T-helper 1 cell treated with Interleukin-12 subunit alpha and Interleukin-12 subunit beta and Interleukin-4 antibody, amounts not matched to agents 30 μg/mL and 1 μg/mL, for 36 hours (primary cell): Measurements from ENCODE around the gene GAB3.
A peak's percentile ranks its signal among the peaks of the same experiment; 100 is the strongest.

Experiments
- H3K27ac Mint-ChIP-seq: one replicate; pipeline ENCODE4 v1.8.0; 2021; ENCODE audit warnings: mild to moderate bottlenecking, mixed read lengths
- H3K27me3 Mint-ChIP-seq: one replicate; pipeline ENCODE4 v1.8.0; 2021; ENCODE audit warnings: low read depth, mixed read lengths
- H3K36me3 Mint-ChIP-seq: one replicate; pipeline ENCODE4 v1.8.0; 2021; ENCODE audit warnings: low read depth, mixed read lengths
- H3K4me1 Mint-ChIP-seq: one replicate; pipeline ENCODE4 v1.8.0; 2021; ENCODE audit warnings: low read depth, mixed read lengths
- H3K4me3 Mint-ChIP-seq: one replicate; pipeline ENCODE4 v1.8.0; 2021; ENCODE audit warnings: mild to moderate bottlenecking, moderate library complexity, mixed read lengths
- H3K9me3 Mint-ChIP-seq: one replicate; pipeline ENCODE4 v1.8.0; 2021; ENCODE audit warnings: mixed read lengths

The GAB3 gene

GRCh38 chrX:154750301-154751202 is at the start of gene GAB3:
TSS of gene GAB3 (minus strand) at chrX:154751077. CDS start at chrX:154751025, 52 bp downstream.
- Mint-ChIP-seq H3K27ac (peak within 1 kb of the TSS; percentile 80), H3K4me1 (peaks cover 17% of the 10 kb centered on the region), H3K4me3 (peak within 1 kb of the TSS; percentile 83), H3K9me3 (no peaks in the 10 kb centered on the region), H3K27me3 (peaks cover 13% of the 10 kb centered on the region), H3K36me3 (peaks cover 5% of the 10 kb centered on the region)

GRCh38 chrX:154799556-154800348 is 48.9 kb upstream of the GAB3 start:
- peak overlapping the region; percentile 98 for H3K27ac Mint-ChIP-seq
- H3K4me1 Mint-ChIP-seq: peaks cover 68% of the 10 kb centered on the region
- no peaks in the 10 kb centered on the region for H3K27me3 Mint-ChIP-seq
- H3K9me3 Mint-ChIP-seq: no peaks in the 10 kb centered on the region
- peaks cover 7% of the 10 kb centered on the region for H3K36me3 Mint-ChIP-seq
- peak overlapping the region; percentile 58 for H3K4me3 Mint-ChIP-seq

- Mint-ChIP-seq H3K4me1 (peaks cover 52% of the 10 kb centered on the region), H3K4me3 (no peak overlapping the region), H3K27me3 (no peaks in the 10 kb centered on the region), H3K9me3 (no peaks in the 10 kb centered on the region), H3K27ac (no peak overlapping the region), H3K36me3 (peaks cover 7% of the 10 kb centered on the region)
Observed at GRCh38 chrX:154797006-154797405, 46.1 kb upstream of the GAB3 start.

GRCh38 chrX:154795016-154795415 is 44.1 kb upstream of the GAB3 start:
- H3K36me3 Mint-ChIP-seq: peaks cover 16% of the 10 kb centered on the region

GRCh38 chrX:154793084-154793795 is 42.4 kb upstream of the GAB3 start:
- Mint-ChIP-seq H3K27me3 (no peaks in the 10 kb centered on the region), H3K27ac (no peak overlapping the region), H3K4me3 (no peak overlapping the region), H3K9me3 (no peaks in the 10 kb centered on the region), H3K36me3 (peaks cover 15% of the 10 kb centered on the region), H3K4me1 (peaks cover 25% of the 10 kb centered on the region)

More at GRCh38 chrX:154795016-154795415, 44.1 kb upstream of the GAB3 start:
- no peak overlapping the region for H3K27ac Mint-ChIP-seq
- peaks cover 41% of the 10 kb centered on the region for H3K4me1 Mint-ChIP-seq
- no peaks in the 10 kb centered on the region for H3K9me3 Mint-ChIP-seq
- H3K27me3 Mint-ChIP-seq: no peaks in the 10 kb centered on the region
- H3K4me3 Mint-ChIP-seq: no peak overlapping the region

- peaks cover 13% of the 10 kb centered on the region for H3K4me1 Mint-ChIP-seq
- H3K27ac Mint-ChIP-seq: no peak overlapping the region
- no peaks in the 10 kb centered on the region for H3K27me3 Mint-ChIP-seq
- H3K36me3 Mint-ChIP-seq: peaks cover 17% of the 10 kb centered on the region
- H3K4me3 Mint-ChIP-seq: no peak overlapping the region
- H3K9me3 Mint-ChIP-seq: no peaks in the 10 kb centered on the region
Observed at GRCh38 chrX:154791939-154792338, 41.1 kb upstream of the GAB3 start.

- Mint-ChIP-seq H3K36me3 (peaks cover 18% of the 10 kb centered on the region), H3K4me3 (no peak overlapping the region), H3K4me1 (peaks cover 10% of the 10 kb centered on the region), H3K27ac (no peak overlapping the region), H3K27me3 (no peaks in the 10 kb centered on the region), H3K9me3 (no peaks in the 10 kb centered on the region)
Observed at GRCh38 chrX:154791467-154791866, 40.6 kb upstream of the GAB3 start.

GRCh38 chrX:154785716-154786115 is 34.8 kb upstream of the GAB3 start:
- Mint-ChIP-seq H3K9me3 (no peaks in the 10 kb centered on the region), H3K27ac (no peak overlapping the region), H3K4me3 (no peak overlapping the region), H3K4me1 (peaks cover 25% of the 10 kb centered on the region), H3K27me3 (no peaks in the 10 kb centered on the region), H3K36me3 (peaks cover 18% of the 10 kb centered on the region)

- Mint-ChIP-seq H3K36me3 (peaks cover 18% of the 10 kb centered on the region), H3K27ac (peak overlapping the region; percentile 73), H3K9me3 (no peaks in the 10 kb centered on the region), H3K4me3 (peak overlapping the region; percentile 52), H3K4me1 (peaks cover 25% of the 10 kb centered on the region), H3K27me3 (no peaks in the 10 kb centered on the region)
Observed at GRCh38 chrX:154784149-154784995, 33.5 kb upstream of the GAB3 start.

GRCh38 chrX:154780968-154781367 is 30.1 kb upstream of the GAB3 start:
- H3K4me1 Mint-ChIP-seq: peaks cover 23% of the 10 kb centered on the region
- peaks cover 22% of the 10 kb centered on the region for H3K36me3 Mint-ChIP-seq
- H3K9me3 Mint-ChIP-seq: no peaks in the 10 kb centered on the region
- no peaks in the 10 kb centered on the region for H3K27me3 Mint-ChIP-seq
- no peak overlapping the region for H3K27ac Mint-ChIP-seq
- H3K4me3 Mint-ChIP-seq: no peak overlapping the region

GRCh38 chrX:154779261-154779660 is 28.4 kb upstream of the GAB3 start:
- no peak overlapping the region for H3K4me3 Mint-ChIP-seq
- H3K36me3 Mint-ChIP-seq: peaks cover 28% of the 10 kb centered on the region
- H3K9me3 Mint-ChIP-seq: no peaks in the 10 kb centered on the region
- no peak overlapping the region for H3K27ac Mint-ChIP-seq
- no peaks in the 10 kb centered on the region for H3K27me3 Mint-ChIP-seq
- peaks cover 13% of the 10 kb centered on the region for H3K4me1 Mint-ChIP-seq

GRCh38 chrX:154776753-154777152 is 25.9 kb upstream of the GAB3 start:
- Mint-ChIP-seq H3K9me3 (no peaks in the 10 kb centered on the region), H3K4me1 (peaks cover 5% of the 10 kb centered on the region), H3K27me3 (no peaks in the 10 kb centered on the region), H3K36me3 (peaks cover 36% of the 10 kb centered on the region), H3K27ac (no peak overlapping the region), H3K4me3 (no peak overlapping the region)

- no peak overlapping the region for H3K27ac Mint-ChIP-seq
Observed at GRCh38 chrX:154775419-154776349, 24.8 kb upstream of the GAB3 start.

More at GRCh38 chrX:154775419-154776349, 24.8 kb upstream of the GAB3 start:
- Mint-ChIP-seq H3K9me3 (no peaks in the 10 kb centered on the region), H3K27me3 (no peaks in the 10 kb centered on the region), H3K36me3 (peaks cover 38% of the 10 kb centered on the region), H3K4me3 (no peak overlapping the region), H3K4me1 (peaks cover 8% of the 10 kb centered on the region)
